Measurements from ENCODE around the gene LIFR. TPM values are rescaled to one million over a fixed set of nuclear protein-coding genes. Genes with fewer than 3 reads are reported as not detected.

Gene LIFR
- total RNA-seq, 4 donors from 2014 or later, result 61.8 to 105 (median 78.0) TPM

- TF ChIP-seq POLR2AphosphoS5 (IDR thresholded peaks at IDR 0.05) (no peak), EP300 (IDR thresholded peaks at IDR 0.05) (no peak), CTCF (IDR thresholded peaks at IDR 0.05) (no peak), POLR2A (IDR thresholded peaks at IDR 0.05) (no peak)
- no peak overlapping the region for H3K27ac ChIP-seq
- no peaks in the 10 kb centered on the region for H3K27me3 ChIP-seq
- no peaks in the 10 kb centered on the region for H3K9me3 ChIP-seq
- H3K4me1 ChIP-seq, result peaks cover 0 to 7% (median 0%) of the 10 kb centered on the region in 3 donors
- H3K36me3 ChIP-seq, result peaks cover 0 to 44% of the 10 kb centered on the region in 2 donors
- no peak for ATAC-seq
- no peak overlapping the region for H3K4me3 ChIP-seq
- 78 to 82% methylated on average over 3 of the region's 3 CpGs for WGBS, 2 donors (ENCODE audit: low coverage in 1 of 2)
Observed at GRCh38 chr5:38478878-38479277, 77.6 kb downstream of the LIFR start.

GRCh38 chr5:38478166-38478565, 78.3 kb downstream of the LIFR start:
- Histone ChIP-seq H3K9me3 (no peaks in the 10 kb centered on the region), H3K4me3 (no peak overlapping the region), H3K4me1 (peaks cover 0 to 7% (median 0%) of the 10 kb centered on the region in 3 donors), H3K27me3 (no peaks in the 10 kb centered on the region), H3K36me3 (peaks cover 0 to 37% of the 10 kb centered on the region in 2 donors), H3K27ac (no peak overlapping the region)
- ATAC-seq, result no peak
- 82 to 93% methylated on average over 3 of the region's 3 CpGs for WGBS, 2 donors (ENCODE audit: low coverage in 1 of 2)
- no peak for TF ChIP-seq POLR2AphosphoS5 (IDR thresholded peaks at IDR 0.05)
- TF ChIP-seq EP300 (IDR thresholded peaks at IDR 0.05), result no peak
- TF ChIP-seq CTCF (IDR thresholded peaks at IDR 0.05), result no peak
- TF ChIP-seq POLR2A (IDR thresholded peaks at IDR 0.05), result no peak

- H3K9me3 ChIP-seq, result no peaks in the 10 kb centered on the region
- H3K4me1 ChIP-seq, result peaks cover 10 to 22% (median 20%) of the 10 kb centered on the region in 3 donors
- no peak for ATAC-seq
- no peak overlapping the region for H3K4me3 ChIP-seq
- H3K27ac ChIP-seq, result peak overlapping the region in 1 of 4 donors; percentile 7
- 41 to 55% methylated on average over 4 to 8 of the region's 8 CpGs for WGBS, 2 donors (ENCODE audit: low coverage in 1 of 2)
- H3K27me3 ChIP-seq, result no peaks in the 10 kb centered on the region
- H3K36me3 ChIP-seq, result no peaks in the 10 kb centered on the region
- no peak for TF ChIP-seq EP300 (IDR thresholded peaks at IDR 0.05)
- TF ChIP-seq POLR2A (IDR thresholded peaks at IDR 0.05), result no peak
- no peak for TF ChIP-seq CTCF (IDR thresholded peaks at IDR 0.05)
- TF ChIP-seq POLR2AphosphoS5 (IDR thresholded peaks at IDR 0.05), result no peak
Observed at GRCh38 chr5:38473008-38473407, 83.4 kb downstream of the LIFR start.

GRCh38 chr5:38472541-38472940, 83.9 kb downstream of the LIFR start:
- ATAC-seq, result no peak
- WGBS, 2 donors (ENCODE audit: low coverage in 1 of 2), result 98 to 100% methylated on average over 2 to 6 of the region's 7 CpGs
- H3K4me3 ChIP-seq, result no peak overlapping the region
- H3K27ac ChIP-seq, result peak overlapping the region in 1 of 4 donors; percentile 7
- no peaks in the 10 kb centered on the region for H3K36me3 ChIP-seq
- no peaks in the 10 kb centered on the region for H3K27me3 ChIP-seq
- no peaks in the 10 kb centered on the region for H3K9me3 ChIP-seq
- no peak for TF ChIP-seq POLR2AphosphoS5 (IDR thresholded peaks at IDR 0.05)
- TF ChIP-seq POLR2A (IDR thresholded peaks at IDR 0.05), result no peak
- no peak for TF ChIP-seq CTCF (IDR thresholded peaks at IDR 0.05)
- TF ChIP-seq EP300 (IDR thresholded peaks at IDR 0.05), result no peak
- H3K4me1 ChIP-seq, result peaks cover 13 to 26% (median 24%) of the 10 kb centered on the region in 3 donors

GRCh38 chr5:38471709-38472108, 84.7 kb downstream of the LIFR start:
- no peak for ATAC-seq
- Histone ChIP-seq H3K27ac (no peak overlapping the region), H3K36me3 (no peaks in the 10 kb centered on the region), H3K27me3 (no peaks in the 10 kb centered on the region), H3K4me1 (peaks cover 13 to 35% (median 33%) of the 10 kb centered on the region in 3 donors), H3K9me3 (no peaks in the 10 kb centered on the region), H3K4me3 (no peak overlapping the region)
- 88 to 100% methylated on average over 1 to 2 of the region's 4 CpGs for WGBS, 2 donors (ENCODE audit: low coverage in 1 of 2)
- TF ChIP-seq EP300 (IDR thresholded peaks at IDR 0.05) (no peak), POLR2A (IDR thresholded peaks at IDR 0.05) (no peak), CTCF (IDR thresholded peaks at IDR 0.05) (no peak), POLR2AphosphoS5 (IDR thresholded peaks at IDR 0.05) (no peak)
